GM18498 (cell line): Measurements from ENCODE around the gene SARS1.
A peak's percentile ranks its signal among the peaks of the same experiment; 100 is the strongest.

Experiments used
- ATAC-seq: cut with Tn5 transposase; IDR thresholded peaks from one replicate; pipeline ENCODE4 v1.9.1; 2021; ENCODE audit warnings: mild to moderate bottlenecking, moderate library complexity; ENCODE audit not compliant: unreplicated experiment

SARS1 gene

GRCh38 chr1:109259674-109260557, 46.2 kb downstream of the SARS1 start:
- no peak for ATAC-seq

- no peak for ATAC-seq
Measured at GRCh38 chr1:109261006-109261405, 47.3 kb downstream of the SARS1 start.

- ATAC-seq, result no peak
Measured at GRCh38 chr1:109261578-109261977, 47.9 kb downstream of the SARS1 start.

DNA sequence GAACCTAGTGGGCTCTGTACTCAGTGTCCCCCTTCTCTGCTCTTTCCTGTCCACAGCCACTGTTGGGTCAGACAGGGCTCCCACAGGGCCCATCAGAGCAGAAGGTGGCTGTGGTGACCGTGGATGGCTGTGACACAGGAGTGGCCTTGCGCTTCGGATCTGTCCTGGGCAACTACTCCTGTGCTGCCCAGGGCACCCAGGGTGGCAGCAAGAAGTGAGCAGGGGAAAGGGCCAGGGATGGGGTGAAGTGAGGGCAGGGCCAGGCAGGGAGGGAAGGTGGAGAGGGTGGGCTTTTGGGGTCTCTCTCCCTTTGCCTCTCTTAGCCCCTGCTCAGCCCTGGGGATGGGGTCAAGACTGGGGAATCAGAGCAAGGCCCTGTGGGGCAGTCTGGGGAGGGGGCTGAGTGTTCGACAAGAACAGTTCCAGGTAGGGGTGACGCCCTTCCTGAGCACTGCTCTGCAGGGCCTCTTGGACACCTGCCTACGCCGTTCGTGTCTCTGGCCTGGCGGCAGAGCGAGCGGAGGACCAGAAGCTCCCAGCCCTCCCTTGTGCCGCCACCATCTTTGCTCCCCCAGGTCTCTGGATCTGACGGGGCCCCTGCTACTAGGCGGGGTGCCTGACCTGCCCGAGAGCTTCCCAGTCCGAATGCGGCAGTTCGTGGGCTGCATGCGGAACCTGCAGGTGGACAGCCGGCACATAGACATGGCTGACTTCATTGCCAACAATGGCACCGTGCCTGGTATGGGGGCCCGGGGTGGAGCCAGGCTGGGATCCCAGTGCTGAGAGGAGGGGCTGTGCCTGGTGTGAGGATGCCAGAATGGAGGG, 48.7 kb downstream of the SARS1 start:
- ATAC-seq, result no peak

DNA sequence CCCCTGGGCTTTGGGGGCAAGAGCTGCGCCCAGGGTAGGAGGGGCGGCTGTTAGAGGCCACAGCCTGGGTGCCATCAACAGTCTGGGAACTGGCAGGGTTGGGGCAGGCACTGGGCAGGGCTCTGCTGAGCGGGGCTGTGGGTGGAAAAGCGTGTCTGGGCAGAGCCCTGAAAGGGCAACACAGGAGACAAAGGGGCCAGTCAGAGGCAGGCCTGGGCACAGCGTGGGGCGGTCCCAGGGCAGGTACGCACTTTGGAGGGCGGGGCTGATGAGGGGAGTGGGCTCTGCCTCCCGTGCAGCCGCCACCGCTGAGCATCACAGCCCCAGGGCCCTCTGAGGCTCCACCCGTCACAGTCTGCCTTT, 49.5 kb downstream of the SARS1 start:
- peak; percentile 23 for ATAC-seq

DNA sequence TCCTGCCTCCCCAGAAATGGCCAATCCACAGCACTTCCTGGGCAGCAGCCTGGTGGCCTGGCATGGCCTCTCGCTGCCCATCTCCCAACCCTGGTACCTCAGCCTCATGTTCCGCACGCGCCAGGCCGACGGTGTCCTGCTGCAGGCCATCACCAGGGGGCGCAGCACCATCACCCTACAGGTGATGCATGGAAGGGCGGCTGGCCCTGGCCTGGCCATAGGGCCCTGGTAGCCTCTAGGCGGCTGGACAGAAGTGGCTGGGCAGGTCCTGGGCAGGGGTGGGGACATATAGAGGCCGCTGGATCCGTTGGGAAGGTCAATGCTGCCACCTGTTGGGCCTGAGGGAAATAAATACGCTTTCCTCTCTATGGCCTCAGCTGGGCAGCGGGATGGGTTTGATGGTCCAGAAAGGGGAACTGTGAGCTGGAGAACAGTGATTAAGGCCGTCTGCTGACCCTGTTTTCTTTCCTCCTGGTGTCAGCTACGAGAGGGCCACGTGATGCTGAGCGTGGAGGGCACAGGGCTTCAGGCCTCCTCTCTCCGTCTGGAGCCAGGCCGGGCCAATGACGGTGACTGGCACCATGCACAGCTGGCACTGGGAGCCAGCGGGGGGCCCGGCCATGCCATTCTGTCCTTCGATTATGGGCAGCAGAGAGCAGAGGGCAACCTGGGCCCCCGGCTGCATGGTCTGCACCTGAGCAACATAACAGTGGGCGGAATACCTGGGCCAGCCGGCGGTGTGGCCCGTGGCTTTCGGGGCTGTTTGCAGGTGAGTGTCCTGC, 50.1 kb downstream of the SARS1 start:
- peak; percentile 82 for ATAC-seq

GRCh38 chr1:109264379-109264755, 50.6 kb downstream of the SARS1 start:
- ATAC-seq, result no peak

DNA sequence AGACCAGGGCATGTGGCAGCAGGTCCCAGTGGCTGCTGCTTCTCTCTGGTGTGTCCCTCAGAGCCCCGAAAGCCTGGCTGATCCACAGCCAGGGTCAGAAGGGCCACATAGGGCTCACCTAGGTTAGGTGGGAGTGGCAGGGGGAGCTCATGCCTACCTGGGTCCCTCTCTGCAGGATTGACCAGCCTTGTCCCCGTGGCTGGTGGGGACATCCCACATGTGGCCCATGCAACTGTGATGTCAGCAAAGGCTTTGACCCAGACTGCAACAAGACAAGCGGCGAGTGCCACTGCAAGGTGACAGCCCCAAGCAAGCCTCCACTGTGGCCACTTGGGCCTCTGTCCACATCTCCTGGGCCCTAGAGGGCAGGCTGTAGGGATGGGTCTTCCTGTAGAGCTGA, 51.3 kb downstream of the SARS1 start:
- ATAC-seq, result no peak

GRCh38 chr1:109265741-109266330, 52.1 kb downstream of the SARS1 start:
- ATAC-seq, result no peak

GRCh38 chr1:109266965-109267364, 53.2 kb downstream of the SARS1 start:
- ATAC-seq, result no peak

DNA sequence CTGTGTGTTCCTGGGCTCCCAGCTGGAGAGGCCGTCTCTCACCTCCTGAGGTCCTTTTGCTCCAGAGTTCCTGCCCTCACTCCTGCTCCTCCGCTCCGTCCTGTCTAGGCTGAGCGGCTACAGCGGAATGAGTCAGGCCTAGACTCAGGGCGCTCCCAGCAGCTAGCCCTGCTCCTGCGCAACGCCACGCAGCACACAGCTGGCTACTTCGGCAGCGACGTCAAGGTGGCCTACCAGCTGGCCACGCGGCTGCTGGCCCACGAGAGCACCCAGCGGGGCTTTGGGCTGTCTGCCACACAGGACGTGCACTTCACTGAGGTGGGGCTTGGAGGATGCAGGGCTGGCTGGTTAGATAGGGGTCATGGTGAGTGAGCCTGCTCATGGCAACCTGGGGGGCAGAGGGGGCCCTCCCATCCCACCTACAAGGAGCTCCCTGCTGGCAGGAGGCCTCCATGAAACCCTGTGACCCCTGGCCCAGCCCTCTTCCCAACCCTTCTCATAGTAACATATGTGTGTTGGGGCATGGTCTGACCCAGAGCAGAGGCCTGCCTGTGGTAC, 54.1 kb downstream of the SARS1 start:
- no peak for ATAC-seq

- no peak for ATAC-seq
Measured at GRCh38 chr1:109268431-109269211, 54.9 kb downstream of the SARS1 start.

DNA sequence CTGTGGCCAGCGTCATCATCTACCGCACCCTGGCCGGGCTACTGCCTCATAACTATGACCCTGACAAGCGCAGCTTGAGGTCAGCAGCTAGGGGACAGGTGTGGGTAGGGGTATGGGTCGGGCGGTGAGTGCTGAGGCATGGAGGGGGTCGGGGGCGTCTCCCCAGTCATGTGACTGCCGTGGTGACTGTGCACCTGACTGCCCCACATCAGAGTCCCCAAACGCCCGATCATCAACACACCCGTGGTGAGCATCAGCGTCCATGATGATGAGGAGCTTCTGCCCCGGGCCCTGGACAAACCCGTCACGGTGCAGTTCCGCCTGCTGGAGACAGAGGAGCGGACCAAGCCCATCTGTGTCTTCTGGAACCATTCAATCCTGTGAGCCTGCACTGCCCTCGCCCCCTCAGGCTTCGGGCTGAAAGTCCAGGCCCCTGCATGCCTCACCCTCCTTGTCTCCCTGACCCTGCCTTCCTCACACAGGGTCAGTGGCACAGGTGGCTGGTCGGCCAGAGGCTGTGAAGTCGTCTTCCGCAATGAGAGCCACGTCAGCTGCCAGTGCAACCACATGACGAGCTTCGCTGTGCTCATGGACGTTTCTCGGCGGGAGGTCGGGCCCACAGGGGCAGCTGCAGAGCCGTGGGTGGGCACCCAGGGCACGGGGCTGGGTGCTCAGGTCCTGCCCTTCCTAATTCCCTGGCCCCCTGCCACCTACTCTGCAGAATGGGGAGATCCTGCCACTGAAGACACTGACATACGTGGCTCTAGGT, 55.7 kb downstream of the SARS1 start:
- ATAC-seq, result no peak

GRCh38 chr1:109269981-109270622, 56.4 kb downstream of the SARS1 start:
- no peak for ATAC-seq

DNA sequence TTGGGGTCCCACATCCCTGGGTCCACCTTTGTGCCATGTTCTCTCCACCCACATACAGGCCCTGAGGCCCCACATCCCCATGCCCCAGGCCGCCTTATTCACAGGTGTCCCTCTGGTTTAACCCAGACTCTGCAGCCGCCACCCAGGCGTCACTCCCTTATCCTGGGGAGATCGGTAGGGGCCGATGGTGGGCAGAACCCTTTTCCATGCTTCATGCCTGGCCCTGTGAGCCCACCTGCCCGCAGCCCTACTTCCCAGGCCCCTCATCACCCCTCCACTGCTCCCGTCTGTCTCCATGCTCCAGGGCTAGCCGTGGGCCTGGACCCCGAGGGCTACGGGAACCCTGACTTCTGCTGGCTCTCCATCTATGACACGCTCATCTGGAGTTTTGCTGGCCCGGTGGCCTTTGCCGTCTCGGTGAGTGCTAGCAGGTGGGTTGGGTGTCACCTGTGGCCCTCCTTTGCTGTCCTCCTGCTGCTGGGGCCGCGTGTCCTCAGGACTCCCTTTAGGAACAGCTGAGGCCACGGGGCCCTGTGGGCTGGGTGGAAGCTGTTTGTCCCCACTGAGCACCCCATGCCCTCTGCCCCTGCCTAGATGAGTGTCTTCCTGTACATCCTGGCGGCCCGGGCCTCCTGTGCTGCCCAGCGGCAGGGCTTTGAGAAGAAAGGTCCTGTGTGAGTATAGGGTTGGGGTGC, 57.1 kb downstream of the SARS1 start:
- ATAC-seq, result no peak

DNA sequence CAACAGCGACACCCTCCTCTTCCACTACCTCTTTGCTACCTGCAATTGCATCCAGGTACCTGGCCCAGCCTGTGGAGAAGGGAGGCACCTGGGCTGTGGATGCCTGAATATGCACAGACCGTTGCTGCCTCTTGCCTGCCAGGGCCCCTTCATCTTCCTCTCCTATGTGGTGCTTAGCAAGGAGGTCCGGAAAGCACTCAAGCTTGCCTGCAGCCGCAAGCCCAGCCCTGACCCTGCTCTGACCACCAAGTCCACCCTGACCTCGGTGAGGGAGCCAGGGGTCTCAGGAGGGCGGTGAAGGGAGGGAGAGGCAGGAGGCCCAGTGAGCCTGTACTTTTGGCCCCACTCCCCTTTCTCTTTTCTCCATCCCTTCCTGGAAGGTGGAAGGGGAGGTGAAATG, 57.7 kb downstream of the SARS1 start:
- no peak for ATAC-seq

- ATAC-seq, result no peak
Measured at GRCh38 chr1:109272021-109272799, 58.5 kb downstream of the SARS1 start.
